ENCODE data around the gene TRUB2.
"Not testable (repeated sequence)": the region's sequence is repeated elsewhere in the genome, so short reads cannot be mapped to it uniquely, and the experiment has no call there.

TRUB2 gene

GRCh38 chr9:128340691-128341434 lies 18.6 kb upstream of the TRUB2 start:
- no peak for DNase-seq

GRCh38 chr9:128339761-128340690 lies 17.8 kb upstream of the TRUB2 start, which contains the start of gene SLC27A4:
Gene SLC27A4 (plus strand): TSS chr9:128340527. CDS start chr9:128343133, 2,606 bp downstream.
- DNase-seq = peak in 1 of 2 experiments; percentile 11

- DNase-seq = not testable (repeated sequence)
Measured at GRCh38 chr9:128338852-128339614, 16.8 kb upstream of the TRUB2 start.

- DNase-seq = no peak
Measured at GRCh38 chr9:128337936-128338335, 15.7 kb upstream of the TRUB2 start.

GRCh38 chr9:128335914-128336313 lies 13.7 kb upstream of the TRUB2 start:
- DNase-seq = no peak

GRCh38 chr9:128335161-128335560 lies 12.9 kb upstream of the TRUB2 start:
- DNase-seq = no peak

GRCh38 chr9:128333451-128333869 lies 11.2 kb upstream of the TRUB2 start:
- no peak for DNase-seq

- no peak for DNase-seq
Measured at GRCh38 chr9:128325629-128326028, 3.4 kb upstream of the TRUB2 start.

- no peak for DNase-seq
Measured at GRCh38 chr9:128324401-128324800, 2.2 kb upstream of the TRUB2 start.

- no peak for DNase-seq
Measured at GRCh38 chr9:128323791-128324190, 1.5 kb upstream of the TRUB2 start.

GRCh38 chr9:128323212-128323730 lies 1.0 kb upstream of the TRUB2 start:
- no peak for DNase-seq

- DNase-seq = no peak
Measured at GRCh38 chr9:128321879-128322403, 306 bp downstream of the TRUB2 start.

GRCh38 chr9:128321343-128321742 lies 904 bp downstream of the TRUB2 start:
- no peak for DNase-seq

- DNase-seq = no peak
Measured at GRCh38 chr9:128317629-128318028, 4.6 kb downstream of the TRUB2 start.

- no peak for DNase-seq
Measured at GRCh38 chr9:128316421-128316820, 5.8 kb downstream of the TRUB2 start.

GRCh38 chr9:128314697-128315096 lies 7.5 kb downstream of the TRUB2 start:
- no peak for DNase-seq

- no peak for DNase-seq
Measured at GRCh38 chr9:128310461-128310860, 11.8 kb downstream of the TRUB2 start.

- DNase-seq = no peak
Measured at GRCh38 chr9:128309551-128309950, 12.7 kb downstream of the TRUB2 start.

- DNase-seq = no peak
Measured at GRCh38 chr9:128304971-128305288, 17.3 kb downstream of the TRUB2 start.

- no peak for DNase-seq
Measured at GRCh38 chr9:128304136-128304970, 17.9 kb downstream of the TRUB2 start.

All from cerebellar nuclear complex (tissue), 1 donor.